Esophagus squamous epithelium (tissue), 4 donors: ENCODE measurements around the gene TBC1D5.

ENCODE experiments used
- POLR2A ChIP-seq, 4 donors: fragments of 450-650 bp; IDR thresholded peaks; one replicate each; pipeline ENCODE4 v1.6.1; 2017; ENCODE audit warnings: antibody characterized with exemption in 4 of 4, mild to moderate bottlenecking in 4 of 4, moderate library complexity in 3 of 4
- TF ChIP-seq, protein P1 (sequence below), 6 experiments: fragments of 450-650 bp in 4 of 6; fragments of 200-600 bp in 2 of 6; sonication (generic) in 2 of 6; IDR thresholded peaks; one replicate each; pipeline ENCODE4 v1.5.1; 2016 to 2019; ENCODE audit warnings: antibody characterized with exemption in 6 of 6, mild to moderate bottlenecking in 4 of 6, moderate library complexity in 4 of 6

DNA sequence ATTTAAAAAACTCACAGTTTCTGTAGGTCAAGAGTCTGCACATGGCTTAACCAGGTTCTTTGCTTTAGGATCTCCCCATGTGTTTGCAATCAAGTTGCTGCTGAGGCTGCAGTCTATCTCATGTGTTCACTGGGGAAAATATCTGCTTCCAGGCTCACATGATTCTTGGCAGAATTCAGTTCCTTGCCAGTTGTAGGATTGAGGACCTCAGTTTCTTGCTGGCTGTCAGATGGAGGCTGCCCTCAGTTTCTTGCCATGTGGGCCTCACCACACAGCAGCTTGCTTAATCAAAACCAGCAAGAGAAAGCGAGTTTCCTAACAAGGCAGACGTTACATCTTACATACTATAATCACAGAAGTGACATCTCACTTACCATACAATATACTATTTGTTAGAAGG is 10.0 kb upstream of the TBC1D5 start:
- TF ChIP-seq, protein P1, sequence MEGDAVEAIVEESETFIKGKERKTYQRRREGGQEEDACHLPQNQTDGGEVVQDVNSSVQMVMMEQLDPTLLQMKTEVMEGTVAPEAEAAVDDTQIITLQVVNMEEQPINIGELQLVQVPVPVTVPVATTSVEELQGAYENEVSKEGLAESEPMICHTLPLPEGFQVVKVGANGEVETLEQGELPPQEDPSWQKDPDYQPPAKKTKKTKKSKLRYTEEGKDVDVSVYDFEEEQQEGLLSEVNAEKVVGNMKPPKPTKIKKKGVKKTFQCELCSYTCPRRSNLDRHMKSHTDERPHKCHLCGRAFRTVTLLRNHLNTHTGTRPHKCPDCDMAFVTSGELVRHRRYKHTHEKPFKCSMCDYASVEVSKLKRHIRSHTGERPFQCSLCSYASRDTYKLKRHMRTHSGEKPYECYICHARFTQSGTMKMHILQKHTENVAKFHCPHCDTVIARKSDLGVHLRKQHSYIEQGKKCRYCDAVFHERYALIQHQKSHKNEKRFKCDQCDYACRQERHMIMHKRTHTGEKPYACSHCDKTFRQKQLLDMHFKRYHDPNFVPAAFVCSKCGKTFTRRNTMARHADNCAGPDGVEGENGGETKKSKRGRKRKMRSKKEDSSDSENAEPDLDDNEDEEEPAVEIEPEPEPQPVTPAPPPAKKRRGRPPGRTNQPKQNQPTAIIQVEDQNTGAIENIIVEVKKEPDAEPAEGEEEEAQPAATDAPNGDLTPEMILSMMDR (IDR thresholded peaks at IDR 0.05) = no peak
- no peak for TF ChIP-seq POLR2A (IDR thresholded peaks at IDR 0.05)
